PC-9 (cell line): ENCODE results near the gene SPATA25. TPM values are rescaled to one million over a fixed set of nuclear protein-coding genes. Genes with fewer than 3 reads are reported as not detected.
"Not testable (repeated sequence)": the region's sequence is repeated elsewhere in the genome, so short reads cannot be mapped to it uniquely, and the experiment has no call there.

Source experiments
- BruUV-seq: library from RNA; stranded (reverse); fragments of 400-500 nt; replicated peaks from 2 replicates; lab custom pipeline; 2021; lab: Mats Ljungman, UMichigan
- CTCF ChIA-PET: fragments of 300-600 bp; sonication (Branson Sonifier 250); formaldehyde crosslinking; loops from one replicate; lab custom pipeline; 2022; ENCODE audit warnings: antibody characterized with exemption; lab: Charles Lee
- POLR2A ChIA-PET: fragments of 300-600 bp; sonication (Branson Sonifier 250); formaldehyde crosslinking; loops from one replicate; lab custom pipeline; 2022; ENCODE audit warnings: antibody characterized with exemption; ENCODE audit not compliant: unreplicated experiment; lab: Charles Lee
- DNase-seq, 2 experiments: peaks; one replicate each; pipeline versions ENCODE4 v3.0.0 to v3.0.0-alpha.2; 2015 to 2022; ENCODE audit warnings: mixed read lengths in 1 of 2
- H2AFZ ChIP-seq: fragments of 200-600 bp; sonication (generic); 2 replicates; pipeline ENCODE4 v1.8.1; 2017; ENCODE audit warnings: antibody characterized with exemption
- H3F3A ChIP-seq: fragments of 200-600 bp; sonication (generic); 2 replicates; pipeline ENCODE4 v1.8.1; 2017; ENCODE audit warnings: antibody characterized with exemption, mild to moderate bottlenecking, low read depth; ENCODE audit not compliant: insufficient read depth
- H3K27ac ChIP-seq: fragments of 200-600 bp; sonication (generic); 2 replicates; pipeline ENCODE4 v1.6.1; 2016; ENCODE audit warnings: mixed run types
- H3K27me3 ChIP-seq: fragments of 200-600 bp; sonication (generic); 2 replicates; pipeline ENCODE4 v1.6.1; 2016; ENCODE audit warnings: low read depth, mixed run types; ENCODE audit not compliant: insufficient read depth
- H3K36me3 ChIP-seq: fragments of 200-600 bp; sonication (generic); 2 replicates; pipeline ENCODE4 v1.6.1; 2016; ENCODE audit warnings: low read depth, mixed run types
- H3K4me1 ChIP-seq: fragments of 200-600 bp; sonication (generic); replicated peaks from 2 replicates; pipeline ENCODE4 v1.6.1; 2016; ENCODE audit warnings: mixed run types; ENCODE audit not compliant: insufficient read depth
- H3K4me2 ChIP-seq: fragments of 200-600 bp; sonication (generic); 2 replicates; pipeline ENCODE4 v1.6.1; 2017; ENCODE audit warnings: mixed run types
- H3K4me3 ChIP-seq: fragments of 200-600 bp; sonication (generic); 2 replicates; pipeline ENCODE4 v1.6.1; 2016; ENCODE audit warnings: mixed run types
- H3K79me2 ChIP-seq: fragments of 200-600 bp; sonication (generic); 2 replicates; pipeline ENCODE4 v1.6.1; 2017; ENCODE audit warnings: low read depth, mixed run types
- H3K9me2 ChIP-seq: fragments of 200-600 bp; sonication (generic); 2 replicates; pipeline ENCODE4 v1.8.1; 2017; ENCODE audit warnings: mild to moderate bottlenecking; ENCODE audit not compliant: insufficient read depth
- H3K9me3 ChIP-seq: fragments of 200-600 bp; sonication (generic); 2 replicates; pipeline ENCODE4 v1.8.1; 2016; ENCODE audit warnings: low read depth; ENCODE audit not compliant: insufficient read depth
- H4K20me1 ChIP-seq: fragments of 200-600 bp; sonication (generic); 2 replicates; pipeline ENCODE4 v1.8.1; 2017; ENCODE audit not compliant: insufficient read depth
- CTCF ChIP-seq: fragments of 200-600 bp; sonication (generic); conservative IDR thresholded peaks from 2 replicates; pipeline ENCODE4 v1.6.1; 2017; ENCODE audit warnings: mixed run types, antibody characterized with exemption, mild to moderate bottlenecking, moderate library complexity
- EZH2 ChIP-seq: fragments of 200-600 bp; sonication (generic); IDR thresholded peaks from 2 replicates; pipeline ENCODE4 v1.8.0; 2017; ENCODE audit warnings: antibody characterized with exemption, low read depth
- intact Hi-C: fragments of 100-400 bp; cut with micrococcal nuclease; formaldehyde crosslinking; loops from one replicate; pipeline ENCODE4 v1.10.0; 2022; ENCODE audit not compliant: unreplicated experiment
- total RNA-seq: library from RNA; stranded (reverse); gene quantifications from 2 replicates; pipeline ENCODE4 v1.2.3, GENCODE V29; 2021

Gene SPATA25
- total RNA-seq, 1 experiment from 2014 or later, result 5.2 TPM

- no TSS peak for BruUV-seq
- no peaks in the 10 kb centered on the region for H3K27me3 ChIP-seq
- H3K4me3 ChIP-seq, result peak overlapping the region; percentile 73
- peak overlapping the region; percentile 93 for H3K27ac ChIP-seq
- peak overlapping the region; percentile 92 for H3K4me2 ChIP-seq
- peak in 1 of 2 experiments; percentile 33 for DNase-seq
- TF ChIP-seq CTCF, result no peak
- TF ChIP-seq EZH2, result no peak
- H3K4me1 ChIP-seq, result peaks cover 11% of the 10 kb centered on the region
- peaks cover 27% of the 10 kb centered on the region for H4K20me1 ChIP-seq
- CTCF ChIA-PET, result interaction anchor here (1.1 kb wide), 1 partner anchor 36 kb away, joined by 3 read pairs; no protein-coding TSS in a partner anchor
- POLR2A ChIA-PET, result interaction anchor here (0.6 to 1.3 kb wide), 6 partner anchors 10 to 518 kb away, joined by 3 to 17 read pairs (median 4); no protein-coding TSS in a partner anchor
- H3K9me2 ChIP-seq, result no peaks in the 10 kb centered on the region
- H3K79me2 ChIP-seq, result peaks cover 39% of the 10 kb centered on the region
- intact Hi-C loops, result loop anchor here (1.0 to 2.0 kb wide), 3 partner anchors 23 to 39 kb away; partner anchors contain the start of gene ZNF335
- H2AFZ ChIP-seq, result peak overlapping the region; percentile 80
- peaks cover 15% of the 10 kb centered on the region for H3F3A ChIP-seq
- no peaks in the 10 kb centered on the region for H3K9me3 ChIP-seq
- peaks cover 7% of the 10 kb centered on the region; the same call in 1 of the 2 replicates for H3K36me3 ChIP-seq
These were observed 46.7 kb upstream of the SPATA25 start for GRCh38 chr20:45934046-45934585.

DNA sequence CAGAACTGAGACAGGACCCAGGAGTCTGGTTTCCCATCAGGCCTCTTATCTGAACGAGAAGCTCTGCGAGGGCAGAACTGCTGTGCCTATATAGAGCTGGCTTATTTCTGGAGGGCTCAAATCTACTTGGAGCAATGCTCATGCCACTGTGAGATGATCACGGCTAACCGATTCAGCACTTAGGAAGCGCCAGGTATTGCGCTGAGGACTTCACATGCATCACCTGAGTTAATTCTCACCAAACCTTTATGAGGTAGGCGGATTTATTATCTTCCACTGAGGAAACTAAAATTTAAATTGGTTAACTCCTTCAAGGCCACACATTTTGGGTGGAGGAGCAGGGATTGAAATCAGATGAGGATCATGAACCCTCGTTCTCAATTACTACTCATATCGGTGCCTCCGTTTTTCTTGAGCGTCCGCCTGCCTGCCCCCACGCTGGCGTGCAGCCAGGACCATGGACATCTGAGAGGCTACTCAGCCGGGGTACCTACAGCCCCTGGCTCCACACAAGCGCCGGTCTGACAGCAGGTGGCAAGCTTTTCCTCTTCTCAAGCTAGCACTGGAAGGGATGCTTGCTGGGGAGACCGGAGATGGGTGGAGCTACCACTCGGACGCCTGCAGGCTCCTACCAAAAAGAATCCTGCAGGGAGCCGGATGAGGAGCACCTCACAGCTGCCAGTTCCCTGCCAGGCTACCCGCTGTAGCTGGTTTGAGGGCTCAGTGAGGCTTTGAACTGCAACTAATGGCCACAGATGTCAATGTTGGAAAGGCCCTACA lies 46.0 kb upstream of the SPATA25 start:
- Histone ChIP-seq H3K27ac (peak overlapping the region; percentile 93; the same call in 1 of the 2 replicates), H3K4me3 (peak overlapping the region; percentile 73), H4K20me1 (peaks cover 27% of the 10 kb centered on the region), H3K36me3 (peaks cover 5% of the 10 kb centered on the region; the same call in 1 of the 2 replicates), H3F3A (peaks cover 20% of the 10 kb centered on the region), H3K9me3 (no peaks in the 10 kb centered on the region), H3K27me3 (no peaks in the 10 kb centered on the region), H3K79me2 (peaks cover 39% of the 10 kb centered on the region), H3K4me2 (peak overlapping the region; percentile 92), H3K4me1 (peaks cover 11% of the 10 kb centered on the region), H2AFZ (no peak overlapping the region; the same call in 1 of the 2 replicates), H3K9me2 (no peaks in the 10 kb centered on the region)
- ChIA-PET POLR2A (interaction anchor here (0.6 to 1.3 kb wide), 6 partner anchors 11 to 518 kb away, joined by 3 to 17 read pairs (median 4); no protein-coding TSS in a partner anchor), CTCF (interaction anchor here (1.1 kb wide), 1 partner anchor 36 kb away, joined by 3 read pairs; no protein-coding TSS in a partner anchor)
- no peak for TF ChIP-seq EZH2
- TF ChIP-seq CTCF, result peak; percentile 56; the same call in 1 of the 2 replicates
- DNase-seq, result peak; percentile 75 to 76
- BruUV-seq, result TSS peak; percentile 46
- intact Hi-C loops, result loop anchor here (1.0 to 2.0 kb wide), 3 partner anchors 23 to 39 kb away; partner anchors contain the start of gene ZNF335

DNA sequence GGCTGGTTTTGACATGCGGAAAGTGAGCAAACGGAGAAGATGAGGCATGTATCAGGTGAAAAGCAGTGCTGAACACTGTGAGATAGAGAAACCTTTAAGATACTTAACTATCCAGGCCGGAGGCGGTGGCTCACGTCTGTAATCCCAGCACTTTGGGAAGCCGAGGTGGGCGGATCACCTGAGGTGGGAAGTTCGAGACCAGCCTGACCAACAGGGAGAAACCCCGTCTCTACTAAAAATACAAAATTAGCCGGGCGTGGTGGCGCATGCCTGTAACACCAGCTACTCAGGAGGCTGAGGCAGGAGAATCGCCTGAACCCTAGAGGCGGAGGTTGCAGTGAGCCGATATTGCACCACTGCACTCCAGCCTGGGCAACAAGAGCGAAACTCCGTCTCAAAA lies 44.3 kb upstream of the SPATA25 start:
- intact Hi-C loops, H3K9me3 ChIP-seq, H3K4me3 ChIP-seq, H3K36me3 ChIP-seq, BruUV-seq, H2AFZ ChIP-seq, H3K4me2 ChIP-seq, CTCF ChIA-PET, H3K9me2 ChIP-seq, H3K27ac ChIP-seq, H3K27me3 ChIP-seq, DNase-seq: not testable (repeated sequence)
- H3K79me2 ChIP-seq, result peaks cover 35% of the 10 kb centered on the region
- peaks cover 11% of the 10 kb centered on the region for H3K4me1 ChIP-seq
- POLR2A ChIA-PET, result interaction anchor here (0.6 kb wide), 1 partner anchor 55 kb away, joined by 8 read pairs; no protein-coding TSS in a partner anchor
- H4K20me1 ChIP-seq, result peaks cover 27% of the 10 kb centered on the region
- peaks cover 31% of the 10 kb centered on the region for H3F3A ChIP-seq
